NCI-H2171 treated with DMSO at 0.1 percent for 48 hours (cell line): Measurements from ENCODE around the gene MYDGF.

Experiments
- DNase-seq: peaks from one replicate; lab custom pipeline; 2025; lab: John Stamatoyannopoulos, UW

Gene MYDGF

DNA sequence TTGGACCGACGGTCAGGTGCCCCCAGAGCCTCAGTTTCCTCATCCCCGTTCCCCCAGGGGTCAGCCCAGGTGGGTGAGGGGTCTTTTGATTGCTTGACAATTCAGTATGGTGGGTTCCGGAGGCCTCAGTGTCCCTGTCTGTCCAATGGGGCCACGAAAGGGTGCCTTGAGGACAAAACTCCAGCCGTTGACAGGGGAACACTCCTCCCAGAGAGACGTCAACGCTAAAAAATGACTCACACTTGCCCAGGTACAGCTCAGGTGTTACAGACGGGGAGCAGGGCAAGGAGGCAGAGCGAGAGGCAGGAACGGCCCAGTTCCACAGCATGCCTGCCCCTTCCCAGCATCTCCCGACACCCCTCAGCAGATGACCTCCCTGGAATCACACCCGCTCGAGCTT is 29.0 kb downstream of the MYDGF start:
- DNase-seq = no peak

DNA sequence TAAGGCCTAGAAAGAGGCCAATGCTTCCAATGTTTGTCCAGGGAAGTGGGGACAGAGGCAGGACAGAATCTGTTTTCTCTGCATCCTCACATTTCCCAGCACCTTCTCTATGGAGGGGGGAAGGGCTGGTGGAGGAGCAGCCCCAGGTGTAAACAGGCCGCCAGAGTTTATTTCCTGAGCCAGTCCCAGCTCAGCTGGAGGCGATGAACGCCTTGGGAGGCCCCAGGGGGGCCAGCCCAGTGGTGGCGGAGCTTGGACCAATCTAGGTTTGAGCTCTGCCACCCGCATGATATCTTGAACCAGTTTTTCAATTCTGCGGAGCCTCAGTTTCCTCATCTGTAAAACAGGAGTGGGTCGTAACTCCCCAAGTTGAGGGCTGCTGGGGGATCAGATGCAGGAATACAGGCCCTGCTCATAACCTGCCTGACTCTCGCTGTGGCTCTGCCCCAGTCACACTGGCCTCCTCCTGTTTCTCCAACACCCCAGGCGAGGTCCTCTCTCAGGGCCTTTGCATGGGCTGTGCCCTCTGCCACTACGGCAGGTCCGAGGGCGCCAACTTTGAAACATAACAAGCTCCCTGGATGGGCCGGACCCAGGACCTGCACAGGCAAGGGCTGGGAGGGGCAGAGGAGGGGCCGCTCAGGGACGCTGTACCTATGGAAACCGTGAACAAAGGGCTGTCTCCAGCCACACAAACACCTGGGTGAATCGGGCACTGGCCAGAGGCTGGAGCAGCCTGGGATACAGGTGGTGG is 29.7 kb downstream of the MYDGF start:
- no peak for DNase-seq

DNA sequence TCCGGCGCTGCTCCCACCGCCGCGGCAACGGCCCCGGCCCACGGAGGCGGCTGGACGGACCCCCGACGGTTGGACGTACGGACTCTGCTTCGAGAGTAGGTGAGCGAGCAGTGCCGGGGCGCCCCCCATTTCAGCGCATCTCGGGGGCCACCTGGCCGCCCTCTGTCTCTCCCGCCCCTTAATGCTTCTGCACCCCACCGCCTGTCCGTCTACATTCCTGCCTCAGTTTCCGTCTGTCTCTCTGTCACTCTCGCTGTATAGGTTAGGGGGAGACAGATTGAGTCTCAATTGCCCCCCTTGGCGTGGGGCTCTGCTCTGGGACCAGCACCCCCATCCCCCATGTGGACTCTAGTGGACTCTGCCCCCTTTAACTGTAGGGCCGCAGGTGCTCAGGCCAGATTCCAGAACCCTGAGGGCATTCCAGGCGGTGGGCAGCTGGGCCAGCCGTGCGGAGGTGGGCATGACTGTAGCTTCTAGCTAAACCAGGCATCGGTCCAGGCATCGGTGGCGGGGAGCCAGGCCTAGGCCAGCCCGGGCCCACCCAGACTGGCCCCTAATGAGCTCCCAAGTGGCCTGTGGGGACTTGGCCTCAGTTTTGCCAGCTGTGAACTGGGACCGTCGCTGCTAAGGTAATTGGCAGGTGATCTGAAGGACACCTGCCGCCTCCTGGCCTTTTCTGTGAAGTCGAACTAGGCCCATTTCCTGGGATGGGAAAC is 30.5 kb downstream of the MYDGF start:
- DNase-seq = peak; percentile 30

DNA sequence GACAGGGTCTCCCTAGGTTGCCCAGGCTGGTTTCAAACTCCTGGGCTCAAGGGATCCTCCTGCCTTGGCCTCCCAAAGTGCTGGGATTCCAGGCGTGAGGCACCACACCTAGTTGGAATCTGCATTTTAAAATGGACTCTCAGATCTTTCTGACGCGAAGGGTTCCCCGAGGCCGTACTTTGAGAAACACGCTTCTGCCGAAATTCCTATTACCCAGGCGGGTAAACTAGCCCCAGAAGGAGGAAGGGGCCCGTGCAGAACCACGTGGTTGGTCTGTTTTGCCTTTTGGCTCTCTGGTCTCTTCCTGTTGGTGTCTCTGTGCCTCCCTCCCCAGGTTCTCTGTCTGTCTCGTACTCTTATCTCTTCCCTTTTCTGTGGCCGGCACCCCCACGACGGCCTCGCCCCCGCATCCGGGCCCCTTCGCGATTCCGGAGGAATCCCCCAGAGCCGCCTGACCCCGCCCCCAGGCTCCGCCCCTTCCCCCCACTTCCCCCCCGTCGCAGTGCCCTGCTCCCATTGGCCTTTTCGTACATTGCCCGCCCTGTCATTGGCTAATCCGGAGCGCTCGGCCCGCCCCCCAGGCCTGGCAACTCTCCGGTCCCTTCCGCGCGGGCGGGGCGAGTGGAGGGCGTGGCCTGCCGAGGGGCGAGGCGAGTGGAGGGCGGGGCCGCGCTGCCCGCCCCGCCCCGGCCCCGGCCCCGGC is 31.2 kb downstream of the MYDGF start, which contains the start of gene TNFAIP8L1:
Gene TNFAIP8L1 (plus strand): TSS at position 689 of the 703 bp plus-strand sequence. CDS start 12,354 bp downstream, outside the sequence.
- peak; percentile 96 for DNase-seq

DNA sequence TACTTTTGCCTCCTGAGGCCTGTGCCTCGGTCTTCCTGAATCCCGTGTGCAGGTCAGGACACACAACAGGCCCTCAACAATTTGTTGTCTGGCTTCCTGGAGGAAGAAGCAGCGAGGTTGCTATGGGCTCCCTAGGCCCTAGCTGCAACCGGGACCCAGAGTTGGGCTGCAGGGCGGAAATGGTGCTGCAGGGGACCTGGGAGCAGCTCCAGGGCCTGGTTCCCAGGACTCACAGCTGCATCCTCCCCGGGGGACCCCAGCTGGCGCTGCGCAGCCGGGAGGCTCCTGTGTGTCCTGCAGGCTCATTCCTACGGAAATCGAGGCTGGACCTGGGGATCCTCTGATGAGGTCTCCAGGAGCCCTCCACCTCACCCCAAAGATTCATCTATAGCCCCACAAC is 31.8 kb downstream of the MYDGF start:
- no peak for DNase-seq

DNA sequence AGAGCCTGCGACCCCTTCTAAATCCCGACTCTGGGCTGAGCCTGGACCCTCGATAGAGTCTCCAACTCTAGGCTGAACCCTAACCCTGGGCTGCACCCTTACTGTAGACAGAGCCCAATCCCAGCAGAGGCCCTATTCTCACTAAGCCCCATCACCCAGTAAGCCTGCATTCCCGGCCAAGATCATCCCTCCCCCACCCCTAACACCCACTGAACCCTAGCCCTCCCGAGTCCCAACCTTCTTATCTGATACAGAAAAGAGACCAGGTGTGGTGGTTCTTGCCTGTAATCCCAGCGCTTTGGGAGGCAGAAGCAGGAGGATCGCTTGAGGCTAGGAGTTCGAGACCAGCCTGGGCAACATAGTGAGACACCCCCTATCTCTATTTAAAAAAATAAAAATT is 33.4 kb downstream of the MYDGF start:
- DNase-seq = no peak

DNA sequence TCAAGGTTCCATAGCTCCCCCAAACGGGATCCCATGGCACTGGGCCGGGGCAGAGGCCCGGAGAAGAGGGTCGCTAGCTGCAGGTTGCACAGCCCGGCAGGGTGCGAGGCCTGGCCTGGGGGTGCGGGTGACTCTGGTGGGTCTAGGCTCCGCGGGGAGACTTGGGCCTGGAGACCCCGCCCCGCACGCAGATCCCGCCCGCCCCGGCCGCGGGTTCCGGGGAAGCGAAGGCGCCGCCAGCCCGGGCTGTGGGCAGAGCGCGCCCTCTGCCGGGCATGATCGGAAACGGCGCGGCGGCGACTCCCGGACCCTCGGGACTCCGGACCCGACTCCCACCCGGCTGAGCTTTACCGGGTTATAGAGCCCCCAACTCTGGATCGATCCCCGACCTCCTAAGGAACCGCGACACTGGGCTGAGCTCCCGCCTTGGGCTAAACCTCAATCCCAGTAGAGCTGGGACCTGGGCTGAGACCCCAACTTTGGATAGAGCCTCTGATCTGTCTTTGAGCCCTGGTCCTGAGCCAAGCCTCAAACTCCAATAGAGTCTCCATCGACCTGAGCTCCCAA is 33.9 kb downstream of the MYDGF start:
- DNase-seq = peak; percentile 65

DNA sequence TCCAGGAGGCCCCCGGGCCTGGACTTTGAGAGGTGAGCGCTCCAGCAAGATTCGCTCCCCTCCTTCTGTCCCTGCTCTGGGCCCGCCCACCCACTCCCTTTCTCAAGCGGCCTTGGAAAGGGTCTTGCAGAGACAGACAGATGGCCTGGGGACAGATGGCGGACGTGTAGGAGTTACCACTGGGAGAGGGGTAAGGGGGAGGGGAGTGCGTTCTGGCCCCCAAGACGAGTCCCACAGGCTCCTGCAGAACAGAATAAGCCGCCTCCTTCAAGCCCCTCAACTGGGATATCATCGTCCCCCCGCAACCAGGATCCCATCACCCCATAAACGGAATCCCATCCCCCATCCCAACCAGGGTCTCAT is 34.4 kb downstream of the MYDGF start:
- peak; percentile 84 for DNase-seq

DNA sequence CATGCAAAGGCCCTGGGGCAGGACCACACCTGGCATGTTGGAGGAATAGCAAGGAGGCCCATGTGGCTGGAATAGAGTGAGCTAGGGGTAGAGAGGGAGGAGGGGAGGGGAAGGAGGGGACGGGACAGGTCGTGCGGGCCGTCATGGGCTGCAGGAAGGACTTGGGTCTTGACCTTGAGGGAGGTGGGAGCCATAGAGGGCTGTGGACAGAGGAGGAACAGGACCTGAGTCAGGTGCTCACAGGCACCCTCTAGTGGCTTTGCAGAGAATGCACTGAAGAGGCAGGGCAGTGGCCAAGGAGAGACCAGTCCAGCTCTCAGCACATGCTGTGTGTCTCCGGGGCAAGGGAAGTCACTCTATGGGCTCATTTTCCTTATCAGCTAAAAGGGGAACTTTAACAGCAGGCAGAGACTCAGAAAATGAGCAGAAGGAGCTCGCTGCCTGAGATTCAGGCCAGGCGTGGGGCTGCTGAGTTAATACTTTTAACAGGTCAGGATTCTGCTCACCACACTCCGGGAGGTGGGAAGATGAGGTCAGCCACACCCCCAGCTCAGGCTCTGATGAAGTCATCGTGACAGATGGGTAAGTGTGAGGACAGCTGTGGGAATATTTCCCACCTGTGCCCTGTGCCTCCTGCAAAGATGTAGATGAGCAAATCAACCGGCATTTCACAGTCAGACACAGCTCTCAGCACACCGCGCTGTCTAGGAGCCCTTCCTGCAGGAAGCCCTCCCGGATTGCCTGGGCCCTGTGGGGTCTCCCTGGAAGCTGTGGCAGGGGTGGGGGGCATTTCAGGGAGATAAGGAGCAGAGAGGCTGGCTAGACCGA is 36.8 kb downstream of the MYDGF start:
- peak; percentile 97 for DNase-seq

DNA sequence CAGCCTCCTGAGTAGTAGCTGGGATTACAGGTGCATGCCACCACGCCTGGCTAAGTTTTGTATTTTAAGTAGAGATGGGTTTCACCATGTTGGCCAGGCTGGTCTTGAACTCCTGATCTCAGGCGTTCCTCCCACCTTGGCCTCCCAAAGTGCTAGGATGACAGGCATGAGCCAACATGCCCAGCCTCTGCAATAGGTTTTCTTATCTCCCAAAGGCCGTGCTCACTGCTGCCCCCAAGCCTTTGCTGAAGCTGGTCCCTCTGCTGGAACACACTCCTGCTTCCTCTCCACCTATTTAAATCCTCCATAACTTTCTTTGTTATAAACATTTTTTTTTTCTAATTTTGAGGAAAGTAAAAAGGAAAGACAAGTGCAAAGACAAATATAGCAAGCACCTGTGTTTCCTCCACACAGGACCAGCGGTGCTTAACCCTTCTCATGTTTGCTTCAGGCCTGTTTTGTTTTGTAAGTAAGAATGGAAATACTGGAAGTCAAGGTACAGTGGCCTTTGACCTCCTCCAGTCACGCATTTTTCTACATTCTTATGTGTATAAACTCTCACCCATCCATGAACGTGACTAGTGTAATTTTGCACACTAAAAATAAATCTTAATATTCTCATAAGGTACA is 45.3 kb downstream of the MYDGF start:
- peak; percentile 76 for DNase-seq

DNA sequence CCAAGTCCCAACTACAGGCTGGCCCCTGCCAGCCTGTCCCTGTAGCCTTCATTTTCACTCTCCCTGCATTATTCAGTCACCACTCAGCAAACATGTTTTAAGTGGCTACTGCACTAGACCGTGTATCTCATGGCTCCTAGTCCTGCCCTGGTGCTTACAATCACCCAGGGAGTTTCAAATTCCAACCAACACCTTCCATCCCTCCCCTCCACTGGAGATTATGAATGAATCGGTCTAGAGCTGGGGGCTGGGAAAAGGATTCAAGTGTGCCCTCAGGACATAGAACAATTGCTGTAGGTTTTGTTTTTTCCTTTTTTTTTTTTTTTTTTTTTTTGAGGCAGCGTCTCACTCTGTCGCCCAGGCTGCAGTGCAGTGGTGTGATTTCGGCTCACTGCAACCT is 45.8 kb downstream of the MYDGF start:
- DNase-seq = no peak

DNA sequence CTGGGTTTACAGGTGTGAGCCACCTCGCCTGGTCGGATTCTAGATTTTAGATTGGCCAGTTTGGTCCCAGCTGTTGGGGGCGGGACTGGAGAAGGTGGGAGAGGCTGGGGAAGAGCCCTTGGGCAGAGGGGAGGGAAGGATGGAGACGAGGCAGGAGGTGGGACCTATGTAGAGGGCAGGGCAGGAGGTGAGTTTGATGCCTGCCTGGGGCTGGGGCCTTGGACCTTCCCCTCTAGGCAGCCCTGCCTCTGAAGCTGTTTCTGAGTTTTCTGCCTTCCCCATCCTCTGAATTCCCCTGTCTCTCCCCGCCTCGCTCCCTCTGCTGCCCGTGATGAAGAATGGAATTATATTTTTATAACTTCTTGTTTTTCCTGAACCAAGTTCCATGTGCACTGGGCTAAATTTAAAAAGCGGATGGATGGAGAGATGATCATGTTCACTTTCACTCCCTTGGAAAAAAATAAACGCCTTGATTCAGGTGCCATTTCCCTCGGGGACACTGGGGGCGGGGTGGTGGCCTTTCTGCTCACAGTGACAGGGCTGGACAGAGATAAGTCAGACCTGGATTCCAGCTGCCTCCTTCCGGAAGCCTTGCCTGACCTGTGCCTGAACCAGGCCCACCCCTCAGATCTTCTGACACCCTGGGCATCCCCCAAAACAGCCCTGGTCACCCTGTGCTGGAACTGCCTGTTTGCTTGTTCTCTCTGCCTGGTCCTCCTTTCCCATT is 47.3 kb downstream of the MYDGF start:
- DNase-seq = peak; percentile 36

DNA sequence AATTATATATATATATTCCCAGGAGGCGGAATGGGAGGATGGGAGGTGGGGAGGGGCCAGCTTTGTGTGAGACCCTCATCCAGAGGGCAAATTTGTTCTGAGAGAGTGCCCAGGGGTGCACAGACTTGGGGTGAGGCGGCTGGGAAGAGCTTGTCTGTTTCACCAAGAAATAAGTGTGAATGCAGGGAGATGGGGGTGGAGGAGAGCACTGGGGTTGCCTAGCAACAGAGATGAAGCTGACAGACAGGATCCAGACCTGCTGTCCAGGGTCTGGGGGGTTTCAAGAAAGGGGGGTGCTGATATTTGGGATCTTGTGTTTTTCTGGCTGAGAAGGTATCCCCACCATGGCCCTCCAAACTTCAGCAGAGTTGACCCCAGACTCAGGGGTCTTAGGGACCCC is 49.5 kb downstream of the MYDGF start:
- DNase-seq = no peak

DNA sequence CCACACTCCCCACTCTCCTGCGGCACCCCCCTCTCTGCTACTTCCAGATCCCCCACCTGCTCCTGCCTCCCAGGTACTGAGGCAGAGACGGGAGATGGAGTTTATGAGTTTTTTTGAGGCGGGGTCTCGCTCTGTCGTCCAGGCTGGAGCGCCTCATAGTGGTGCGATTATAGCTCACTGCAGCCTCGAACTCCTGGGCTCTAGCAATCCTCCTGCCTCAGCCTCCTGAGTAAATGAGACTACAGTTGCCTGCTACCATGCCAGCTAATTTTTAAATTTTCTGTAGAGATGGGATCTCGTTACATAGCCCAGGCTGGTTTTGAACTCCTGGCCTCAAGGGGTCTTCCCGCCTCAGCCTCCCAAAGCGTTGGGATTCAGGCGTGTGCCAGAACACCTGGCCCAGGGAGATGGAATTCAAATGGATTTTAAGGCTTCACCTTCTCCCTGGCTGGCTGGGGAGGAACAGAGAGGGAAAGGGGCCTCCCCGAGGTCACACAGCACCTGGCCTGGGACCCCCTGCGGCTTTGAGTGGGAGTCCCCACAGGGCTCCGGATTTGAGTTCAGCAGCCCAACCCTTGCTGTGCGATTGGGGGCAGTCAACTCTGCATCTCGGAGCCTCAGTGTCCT is 50.4 kb downstream of the MYDGF start:
- DNase-seq = no peak

DNA sequence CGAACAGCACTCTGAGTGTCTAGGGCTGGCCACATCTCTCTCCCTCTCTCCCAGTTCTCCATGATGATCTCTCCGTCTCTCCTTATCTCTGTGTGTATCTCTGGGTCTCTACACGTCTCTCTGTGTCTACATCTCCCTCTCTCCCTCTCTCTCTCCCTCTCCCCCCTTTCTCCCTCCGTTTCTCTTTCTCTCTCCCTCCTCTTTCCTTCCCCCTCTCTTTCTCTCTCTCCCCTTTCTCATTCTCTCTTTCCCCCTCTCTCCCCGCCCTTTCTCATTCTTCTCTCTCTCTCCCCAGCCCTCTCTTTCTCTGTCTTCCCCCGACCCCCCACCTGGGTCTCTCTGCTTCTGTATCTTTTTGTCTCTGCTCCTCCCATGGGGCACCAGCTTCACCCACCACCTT is 52.1 kb downstream of the MYDGF start:
- DNase-seq = no peak

DNA sequence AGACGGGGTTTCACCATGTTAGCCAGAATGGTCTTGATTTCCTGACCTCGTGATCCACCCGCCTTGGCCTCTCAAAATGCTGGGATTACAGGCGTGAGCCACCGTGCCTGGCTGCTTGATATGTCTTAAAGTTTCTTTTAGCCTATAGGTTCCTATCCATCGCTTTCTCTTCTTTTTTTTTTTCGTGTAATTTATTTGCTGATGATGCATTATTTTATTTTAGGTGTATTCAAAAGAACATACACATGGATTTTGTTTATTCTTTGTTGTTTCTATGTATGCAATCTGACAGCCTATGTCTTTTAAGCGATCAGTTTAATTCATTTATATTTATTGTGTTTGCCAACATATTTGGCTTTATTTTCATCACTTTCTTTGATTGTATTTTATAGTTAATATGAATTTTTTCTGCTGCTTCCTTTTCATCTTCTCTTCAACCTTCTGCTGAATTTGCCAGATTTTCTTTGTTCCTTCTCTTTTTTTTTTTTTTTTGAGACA is 56.8 kb downstream of the MYDGF start:
- DNase-seq = no peak

DNA sequence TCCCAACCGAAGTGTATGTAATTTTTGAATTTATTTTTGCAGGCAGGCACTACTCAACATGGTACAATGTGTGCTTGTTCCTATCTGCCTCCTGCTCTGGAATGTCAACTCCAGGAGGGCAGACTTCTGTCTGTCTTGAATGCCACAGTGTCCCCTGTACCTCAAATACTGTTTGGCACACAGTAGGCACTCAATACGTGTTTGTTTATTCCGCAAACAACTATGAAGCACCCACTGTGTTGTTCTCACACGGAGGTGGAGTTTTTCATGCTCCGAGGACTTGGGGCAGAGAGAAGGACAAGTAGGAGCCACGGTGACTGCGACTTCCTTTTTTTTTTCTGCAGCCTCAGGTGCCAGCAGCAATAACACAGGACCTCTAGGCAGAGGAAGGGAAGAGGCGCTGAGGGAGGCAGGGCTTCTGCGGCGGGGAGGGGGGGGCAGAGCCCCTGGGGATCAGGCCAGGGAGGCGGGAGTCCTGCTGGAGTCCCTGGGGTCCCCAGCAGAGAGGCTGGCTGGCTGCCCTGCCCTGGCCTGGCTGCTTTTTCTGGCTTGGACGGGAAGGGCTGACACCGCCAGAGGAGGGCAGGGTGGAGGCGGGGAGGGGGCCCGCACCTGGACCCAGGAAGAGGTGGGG is 60.1 kb downstream of the MYDGF start:
- DNase-seq = peak; percentile 89
